ENCODE measurements around the gene NDUFS1. TPM values are rescaled to one million over a fixed set of nuclear protein-coding genes. Genes with fewer than 3 reads are reported as not detected.

Gene NDUFS1
- total RNA-seq, 1 donor from 2014 or later = 47.3 TPM

GRCh38 chr2:206086716-206087350 is 72.4 kb downstream of the NDUFS1 start:
- no peak for ATAC-seq (ENCODE audit: low read depth)
- Mint-ChIP-seq H3K4me1 (peaks cover 33% of the 10 kb centered on the region), H3K9me3 (no peaks in the 10 kb centered on the region), H3K27ac (peak overlapping the region; percentile 76), H3K36me3 (ENCODE audit: low read depth) (peaks cover 18% of the 10 kb centered on the region), H3K27me3 (no peaks in the 10 kb centered on the region), H3K4me3 (peak overlapping the region; percentile 99)
- no peak for DNase-seq
- intact Hi-C loops (cut with micrococcal nuclease) = loop anchor here (1.0 to 10.0 kb wide), 10 partner anchors 56 to 1624 kb away; partner anchors contain the start of genes CCNYL1, EEF1B2, FASTKD2 and KLF7
- ChIA-PET CTCF (interaction anchor here (0.9 kb wide), 1 partner anchor 678 kb away, joined by 3 read pairs; the partner anchor contains the start of genes FASTKD2 and MDH1B), POLR2A (interaction anchor here (0.5 to 1.7 kb wide), 13 partner anchors 8 to 1079 kb away, joined by 3 to 25 read pairs (median 4); partner anchors contain the start of genes EEF1B2, KLF7 and NDUFS1)
- TF ChIP-seq, protein P1, sequence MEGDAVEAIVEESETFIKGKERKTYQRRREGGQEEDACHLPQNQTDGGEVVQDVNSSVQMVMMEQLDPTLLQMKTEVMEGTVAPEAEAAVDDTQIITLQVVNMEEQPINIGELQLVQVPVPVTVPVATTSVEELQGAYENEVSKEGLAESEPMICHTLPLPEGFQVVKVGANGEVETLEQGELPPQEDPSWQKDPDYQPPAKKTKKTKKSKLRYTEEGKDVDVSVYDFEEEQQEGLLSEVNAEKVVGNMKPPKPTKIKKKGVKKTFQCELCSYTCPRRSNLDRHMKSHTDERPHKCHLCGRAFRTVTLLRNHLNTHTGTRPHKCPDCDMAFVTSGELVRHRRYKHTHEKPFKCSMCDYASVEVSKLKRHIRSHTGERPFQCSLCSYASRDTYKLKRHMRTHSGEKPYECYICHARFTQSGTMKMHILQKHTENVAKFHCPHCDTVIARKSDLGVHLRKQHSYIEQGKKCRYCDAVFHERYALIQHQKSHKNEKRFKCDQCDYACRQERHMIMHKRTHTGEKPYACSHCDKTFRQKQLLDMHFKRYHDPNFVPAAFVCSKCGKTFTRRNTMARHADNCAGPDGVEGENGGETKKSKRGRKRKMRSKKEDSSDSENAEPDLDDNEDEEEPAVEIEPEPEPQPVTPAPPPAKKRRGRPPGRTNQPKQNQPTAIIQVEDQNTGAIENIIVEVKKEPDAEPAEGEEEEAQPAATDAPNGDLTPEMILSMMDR (IDR thresholded peaks at IDR 0.05) = no peak

DNA sequence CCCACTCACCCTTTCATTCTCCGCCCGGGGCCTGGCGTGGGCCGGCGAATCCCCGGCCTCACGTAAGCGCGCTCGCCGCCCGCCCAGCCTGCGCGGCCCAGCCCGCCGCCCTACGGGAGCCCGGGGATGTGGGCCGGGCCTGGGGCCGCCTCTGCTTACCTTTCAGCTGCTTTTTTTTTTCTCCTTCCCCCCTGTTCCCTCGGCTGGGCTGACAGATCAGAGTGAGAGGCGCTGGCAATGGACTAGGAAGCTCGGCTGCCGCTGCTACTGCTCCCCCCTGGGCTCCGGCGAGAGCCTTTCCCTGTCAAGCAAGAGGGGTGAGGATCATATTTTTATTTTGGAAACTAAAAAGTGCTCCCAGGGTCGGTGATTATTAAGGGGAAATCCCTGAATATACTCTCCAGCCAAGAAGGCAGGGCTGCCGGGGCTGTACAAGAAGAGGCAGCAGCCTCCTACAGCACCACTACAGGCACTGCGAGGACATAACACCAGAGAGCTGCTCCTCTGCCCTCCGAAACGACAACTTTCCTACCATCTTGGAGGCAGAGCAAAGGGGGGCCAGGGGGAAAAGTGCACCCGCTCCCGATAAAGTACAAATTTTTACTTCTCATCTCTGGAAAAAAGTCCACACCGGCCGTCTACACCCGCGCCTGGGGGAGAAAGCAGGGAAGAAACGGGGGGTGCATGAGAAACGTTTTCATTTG is 73.3 kb downstream of the NDUFS1 start, which contains the start of gene INO80D:
Gene INO80D, minus strand, starts transcription at position 433 of the 704 bp plus-strand sequence. CDS start 23,158 bp downstream, outside the sequence.
- TF ChIP-seq, protein P1 (IDR thresholded peaks at IDR 0.05) = no peak
- POLR2A ChIA-PET = interaction anchor here (0.6 to 1.7 kb wide), 13 partner anchors 9 to 1444 kb away, joined by 3 to 25 read pairs (median 3); partner anchors contain the start of genes CREB1, EEF1B2, KLF7 and NDUFS1
- Mint-ChIP-seq H3K27me3 (no peaks in the 10 kb centered on the region), H3K27ac (peak within 1 kb of the TSS; percentile 100), H3K36me3 (ENCODE audit: low read depth) (peaks cover 21% of the 10 kb centered on the region), H3K4me3 (peak within 1 kb of the TSS; percentile 99), H3K4me1 (peaks cover 42% of the 10 kb centered on the region), H3K9me3 (no peaks in the 10 kb centered on the region)
- CTCF ChIA-PET = interaction anchor here (0.9 kb wide), 1 partner anchor 679 kb away, joined by 3 read pairs; the partner anchor contains the start of genes FASTKD2 and MDH1B
- intact Hi-C loops (cut with micrococcal nuclease) = loop anchor here (1.0 to 10.0 kb wide), 10 partner anchors 55 to 1625 kb away; partner anchors contain the start of genes CCNYL1, CREB1, EEF1B2 and FASTKD2
- ATAC-seq (ENCODE audit: low read depth) (peak; percentile 89), DNase-seq (peak; percentile 76)

GRCh38 chr2:206084870-206085741 is 74.1 kb downstream of the NDUFS1 start:
- peaks cover 44% of the 10 kb centered on the region for H3K4me1 Mint-ChIP-seq

GRCh38 chr2:206084439-206084869 is 74.8 kb downstream of the NDUFS1 start:
- H3K9me3 Mint-ChIP-seq = no peaks in the 10 kb centered on the region
- no peaks in the 10 kb centered on the region for H3K27me3 Mint-ChIP-seq
- ATAC-seq (ENCODE audit: low read depth) (no peak), DNase-seq (peak; percentile 20)
- intact Hi-C loops (cut with micrococcal nuclease) = loop anchor here (2.0 to 10.0 kb wide), 3 partner anchors 1080 to 1540 kb away; partner anchors contain the start of genes CREB1, KLF7 and METTL21A
- ChIA-PET CTCF (interaction anchor here (0.7 kb wide), 1 partner anchor 70 kb away, joined by 3 read pairs; no protein-coding TSS in a partner anchor), POLR2A (interaction anchor here (0.7 to 1.2 kb wide), 3 partner anchors 76 to 378 kb away, joined by 3 to 8 read pairs (median 4); no protein-coding TSS in a partner anchor)
- peaks cover 51% of the 10 kb centered on the region for H3K4me1 Mint-ChIP-seq
- H3K36me3 Mint-ChIP-seq (ENCODE audit: low read depth) = peaks cover 16% of the 10 kb centered on the region
- peak overlapping the region; percentile 95 for H3K27ac Mint-ChIP-seq
- peak overlapping the region; percentile 95 for H3K4me3 Mint-ChIP-seq
- TF ChIP-seq, protein P1 (IDR thresholded peaks at IDR 0.05) = no peak

More at GRCh38 chr2:206084870-206085741, 74.1 kb downstream of the NDUFS1 start:
- H3K27me3 Mint-ChIP-seq = no peaks in the 10 kb centered on the region
- no peak for DNase-seq
- intact Hi-C loops (cut with micrococcal nuclease) = loop anchor here (2.0 to 10.0 kb wide), 6 partner anchors 187 to 1540 kb away; partner anchors contain the start of genes CREB1, FASTKD2, KLF7 and MDH1B
- ATAC-seq (ENCODE audit: low read depth) = peak; percentile 30
- H3K4me3 Mint-ChIP-seq = peak overlapping the region; percentile 99
- ChIA-PET CTCF (interaction anchor here (0.7 kb wide), 1 partner anchor 69 kb away, joined by 3 read pairs; no protein-coding TSS in a partner anchor), POLR2A (interaction anchor here (0.6 to 1.7 kb wide), 13 partner anchors 9 to 1445 kb away, joined by 3 to 25 read pairs (median 3); partner anchors contain the start of genes CREB1, EEF1B2, KLF7 and NDUFS1)
- TF ChIP-seq, protein P1 (IDR thresholded peaks at IDR 0.05) = no peak
- H3K27ac Mint-ChIP-seq = peak overlapping the region; percentile 95
- peaks cover 18% of the 10 kb centered on the region for H3K36me3 Mint-ChIP-seq (ENCODE audit: low read depth)
- no peaks in the 10 kb centered on the region for H3K9me3 Mint-ChIP-seq
